ENCODE results near the gene ITPRID1.

ITPRID1 gene

DNA sequence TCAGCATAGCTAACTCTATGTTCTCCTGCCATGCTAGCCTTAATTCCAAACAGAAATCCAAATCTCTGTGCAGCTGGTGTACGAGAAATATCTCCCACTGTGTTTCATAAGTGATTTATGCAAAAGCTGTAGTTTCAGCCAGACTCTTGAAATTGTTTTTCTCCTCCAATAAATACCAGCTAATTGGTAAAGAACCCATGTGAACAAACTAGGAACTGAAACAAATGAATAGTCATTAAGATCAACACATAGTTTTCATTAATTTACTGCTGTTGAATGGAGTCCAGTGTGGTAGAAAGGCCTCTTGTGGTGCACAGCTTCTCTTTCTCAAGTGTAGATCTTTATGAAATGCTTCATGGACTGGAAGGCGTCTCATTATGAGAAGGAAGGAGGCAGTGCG lies 191.5 kb downstream of the ITPRID1 start:
- ChIA-PET CTCF (interaction anchor here (0.5 kb wide), 1 partner anchor 36 kb away, joined by 3 read pairs; no protein-coding TSS in a partner anchor), POLR2A (no interaction called here)
- WGBS (ENCODE audit: insufficient coverage): 100% methylated on average over 2 of the region's 3 CpGs
- H3K4me3 ChIP-seq (ENCODE audit: control insufficient read depth in 1 of 7, extremely low read depth in 1 of 7, insufficient read depth in 4 of 7, low read depth in 2 of 7, low read length in 6 of 7): no peak overlapping the region
- DNase-seq: no peak
- peaks cover 0 to 2% (median 0%) of the 10 kb centered on the region in 5 experiments for H3K9me3 ChIP-seq (ENCODE audit: control extremely low read depth in 1 of 5, control insufficient read depth in 4 of 5, insufficient read depth in 2 of 5, low read depth in 1 of 5, low read length in 4 of 5)
- no peaks in the 10 kb centered on the region for H3K36me3 ChIP-seq (ENCODE audit: control insufficient read depth in 4 of 4, insufficient read depth in 4 of 4, low read length in 3 of 4)
- H3K27me3 ChIP-seq (replicated peaks in 2 of 5; ENCODE audit: control insufficient read depth in 4 of 5, insufficient read depth in 5 of 5, low read length in 4 of 5): no peaks in the 10 kb centered on the region
- H3K4me1 ChIP-seq (ENCODE audit: control extremely low read depth in 1 of 4, control insufficient read depth in 4 of 4, insufficient read depth in 4 of 4, low read length in 3 of 4): no peaks in the 10 kb centered on the region
- H3K27ac ChIP-seq (ENCODE audit: insufficient read depth in 1 of 2, low read depth in 1 of 2, low read length in 2 of 2, poor library complexity in 1 of 2, severe bottlenecking in 2 of 2): no peak overlapping the region

DNA sequence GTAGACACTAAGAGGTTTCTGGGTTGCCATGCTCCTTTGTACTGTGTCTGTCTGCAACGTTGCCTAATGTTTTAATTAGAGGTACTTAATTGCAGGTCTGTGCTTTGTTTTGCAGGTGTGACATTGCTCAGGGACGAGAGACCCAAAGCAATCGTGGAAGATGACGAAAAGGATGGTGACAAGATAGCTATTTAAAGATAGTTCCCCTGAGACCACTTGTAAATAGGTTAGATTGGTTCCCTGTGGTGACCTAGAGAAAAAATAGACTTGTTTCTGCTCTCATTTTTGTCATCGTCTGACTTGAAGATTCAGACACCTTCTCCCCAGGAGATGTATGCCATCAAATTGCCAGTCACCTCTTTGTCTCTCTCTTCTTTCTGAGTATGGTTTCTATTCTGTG lies 193.2 kb downstream of the ITPRID1 start:
- no peak overlapping the region for H3K27ac ChIP-seq (ENCODE audit: insufficient read depth in 1 of 2, low read depth in 1 of 2, low read length in 2 of 2, poor library complexity in 1 of 2, severe bottlenecking in 2 of 2)
- peaks cover 0 to 2% (median 0%) of the 10 kb centered on the region in 5 experiments for H3K27me3 ChIP-seq (replicated peaks in 2 of 5; ENCODE audit: control insufficient read depth in 4 of 5, insufficient read depth in 5 of 5, low read length in 4 of 5)
- H3K4me1 ChIP-seq (ENCODE audit: control extremely low read depth in 1 of 4, control insufficient read depth in 4 of 4, insufficient read depth in 4 of 4, low read length in 3 of 4): no peaks in the 10 kb centered on the region
- H3K4me3 ChIP-seq (ENCODE audit: control insufficient read depth in 1 of 7, extremely low read depth in 1 of 7, insufficient read depth in 4 of 7, low read depth in 2 of 7, low read length in 6 of 7): no peak overlapping the region
- ChIA-PET POLR2A (no interaction called here), CTCF (no interaction called here)
- no peak for DNase-seq
- no peaks in the 10 kb centered on the region for H3K36me3 ChIP-seq (ENCODE audit: control insufficient read depth in 4 of 4, insufficient read depth in 4 of 4, low read length in 3 of 4)
- peaks cover 0 to 2% (median 0%) of the 10 kb centered on the region in 5 experiments for H3K9me3 ChIP-seq (ENCODE audit: control extremely low read depth in 1 of 5, control insufficient read depth in 4 of 5, insufficient read depth in 2 of 5, low read depth in 1 of 5, low read length in 4 of 5)
- 52% methylated on average over 4 of the region's 5 CpGs for WGBS (ENCODE audit: insufficient coverage)

All from common myeloid progenitor, CD34-positive (primary cell).